Osteocyte (in vitro differentiated cells): Measurements from ENCODE around the gene EGFR. TPM values are rescaled to one million over a fixed set of nuclear protein-coding genes. Genes with fewer than 3 reads are reported as not detected.

ENCODE experiments used
- DNase-seq: peaks from one replicate; pipeline ENCODE4 v3.0.0; 2021; ENCODE audit warnings: mixed read lengths; ENCODE audit not compliant: unreplicated experiment; ENCODE audit errors: extremely low spot score
- H3K27ac Mint-ChIP-seq: one replicate; pipeline ENCODE4 v1.8.0; 2021; ENCODE audit warnings: mild to moderate bottlenecking, mixed read lengths; ENCODE audit not compliant: unreplicated experiment
- H3K27me3 Mint-ChIP-seq: one replicate; pipeline ENCODE4 v1.8.0; 2021; ENCODE audit warnings: mixed read lengths; ENCODE audit not compliant: unreplicated experiment
- H3K36me3 Mint-ChIP-seq: one replicate; pipeline ENCODE4 v1.8.0; 2021; ENCODE audit warnings: mixed read lengths; ENCODE audit not compliant: unreplicated experiment
- H3K4me1 Mint-ChIP-seq: one replicate; pipeline ENCODE4 v1.8.0; 2021; ENCODE audit warnings: mixed read lengths; ENCODE audit not compliant: unreplicated experiment
- H3K4me3 Mint-ChIP-seq: one replicate; pipeline ENCODE4 v1.8.0; 2021; ENCODE audit warnings: mild to moderate bottlenecking, moderate library complexity, mixed read lengths; ENCODE audit not compliant: unreplicated experiment
- H3K9me3 Mint-ChIP-seq: one replicate; pipeline ENCODE4 v1.8.0; 2021; ENCODE audit warnings: mixed read lengths; ENCODE audit not compliant: unreplicated experiment
- CTCF ChIP-seq: fragments of 200-600 bp; sonication (generic); IDR thresholded peaks from 2 replicates; pipeline ENCODE4 v1.5.0; 2021; ENCODE audit warnings: antibody characterized with exemption, mild to moderate bottlenecking, moderate library complexity
- total RNA-seq: library from RNA; stranded (reverse); gene quantifications from 2 replicates; pipeline ENCODE4 v1.2.1, GENCODE V29; 2021

The EGFR gene
- total RNA-seq, 1 donor from 2014 or later = 56.5 TPM

GRCh38 chr7:55019691-55020465 is 1.1 kb downstream of the EGFR start:
- Mint-ChIP-seq H3K4me3 (peak overlapping the region; percentile 74), H3K36me3 (no peaks in the 10 kb centered on the region), H3K9me3 (no peaks in the 10 kb centered on the region), H3K27me3 (no peaks in the 10 kb centered on the region), H3K4me1 (peaks cover 51% of the 10 kb centered on the region), H3K27ac (no peak overlapping the region)
- no peak for DNase-seq
- no peak for TF ChIP-seq CTCF

GRCh38 chr7:55020466-55020871 is 1.7 kb downstream of the EGFR start:
- TF ChIP-seq CTCF = no peak
- peak overlapping the region; percentile 8 for H3K27ac Mint-ChIP-seq
- peak overlapping the region; percentile 74 for H3K4me3 Mint-ChIP-seq
- no peak for DNase-seq
- H3K9me3 Mint-ChIP-seq = no peaks in the 10 kb centered on the region
- H3K36me3 Mint-ChIP-seq = no peaks in the 10 kb centered on the region
- no peaks in the 10 kb centered on the region for H3K27me3 Mint-ChIP-seq
- peaks cover 57% of the 10 kb centered on the region for H3K4me1 Mint-ChIP-seq

GRCh38 chr7:55021053-55021452 is 2.2 kb downstream of the EGFR start:
- Mint-ChIP-seq H3K36me3 (no peaks in the 10 kb centered on the region), H3K4me3 (peak overlapping the region; percentile 74), H3K27me3 (no peaks in the 10 kb centered on the region), H3K9me3 (no peaks in the 10 kb centered on the region), H3K4me1 (peaks cover 62% of the 10 kb centered on the region), H3K27ac (peak overlapping the region; percentile 8)
- TF ChIP-seq CTCF = no peak
- DNase-seq = no peak

GRCh38 chr7:55022002-55022985 is 3.5 kb downstream of the EGFR start:
- Mint-ChIP-seq H3K4me3 (peak overlapping the region; percentile 74), H3K27me3 (no peaks in the 10 kb centered on the region), H3K4me1 (peaks cover 75% of the 10 kb centered on the region), H3K27ac (peak overlapping the region; percentile 56), H3K36me3 (no peaks in the 10 kb centered on the region), H3K9me3 (no peaks in the 10 kb centered on the region)
- TF ChIP-seq CTCF = no peak
- no peak for DNase-seq
